Heart right ventricle (tissue), 16 donors: Measurements from ENCODE around the gene CNST. TPM values are rescaled to one million over a fixed set of nuclear protein-coding genes. Genes with fewer than 3 reads are reported as not detected.
A peak's percentile ranks its signal among the peaks of the same experiment; 100 is the strongest.

Experiments
- ATAC-seq, 8 donors: fragments of 200-7000 bp; cut with Tn5 transposase; one replicate each; pipeline ENCODE4 v1.9.1; 2020; ENCODE audit warnings: mild to moderate bottlenecking in 8 of 8, moderate library complexity in 8 of 8, moderate number of reproducible peaks in 1 of 8
- DNase-seq, 2 donors: peaks; one replicate each; pipeline ENCODE4 v3.0.0-alpha.2; 2020
- H3K27ac ChIP-seq, 10 donors: fragments of 200-600 bp; sonication (generic) in 2 of 10; one replicate each; pipeline versions ENCODE4 v1.5.0 to v1.8.0; 2020 to 2022; ENCODE audit warnings: mild to moderate bottlenecking in 3 of 10
- H3K27me3 ChIP-seq, 7 donors: fragments of 200-600 bp; one replicate each; pipeline ENCODE4 v1.8.0; 2021 to 2022; ENCODE audit warnings: mild to moderate bottlenecking in 2 of 7
- H3K36me3 ChIP-seq, 9 donors: fragments of 200-600 bp; sonication (generic) in 1 of 9; one replicate each; pipeline versions ENCODE4 v1.5.0 to v1.8.0; 2020 to 2022; ENCODE audit warnings: mild to moderate bottlenecking in 2 of 9
- H3K4me1 ChIP-seq, 9 donors: fragments of 200-600 bp; sonication (generic) in 1 of 9; one replicate each; pipeline versions ENCODE4 v1.5.0 to v1.8.0; 2020 to 2022; ENCODE audit warnings: mild to moderate bottlenecking in 4 of 9
- H3K4me3 ChIP-seq, 10 donors: fragments of 200-600 bp; sonication (generic) in 2 of 10; one replicate each; pipeline versions ENCODE4 v1.5.0 to v1.8.0; 2020 to 2022; ENCODE audit warnings: mild to moderate bottlenecking in 7 of 10, moderate library complexity in 2 of 10
- H3K9me3 ChIP-seq, 11 donors: fragments of 200-600 bp in 10 of 11; sonication (generic) in 2 of 11; one replicate each; pipeline versions ENCODE4 v1.5.0 to v1.8.0; 2013 to 2022; ENCODE audit warnings: mild to moderate bottlenecking in 2 of 11, control low read depth in 1 of 11, moderate library complexity in 1 of 11
- CTCF ChIP-seq, 9 donors: fragments of 200-600 bp; sonication (generic) in 2 of 9; IDR thresholded peaks; one replicate each; pipeline versions ENCODE4 v1.5.0 to v1.8.0; 2021 to 2022; ENCODE audit warnings: antibody characterized with exemption in 9 of 9, mild to moderate bottlenecking in 5 of 9, moderate library complexity in 1 of 9
- WGBS, 2 donors: extraction: QIAGEN DNeasy Blood & Tissue Kit; methylation state at CpG; one replicate each; pipeline ENCODE4 v1.1.7; 2013; ENCODE audit warnings: inconsistent platforms in 1 of 2; 5-methylcytosine and 5-hydroxymethylcytosine counted together
- intact Hi-C, 10 donors: fragments of 100-400 bp; cut with DNase I; formaldehyde crosslinking; loops; one replicate each; pipeline versions ENCODE4 v1.11.1 to v1.14.2; 2022
- polyA plus RNA-seq, 2 donors: library from polyadenylated mRNA; stranded (reverse); fragments of 200-250 nt; gene quantifications; one replicate each; pipeline ENCODE4 v1.2.3, GENCODE V29; 2013
- total RNA-seq, 10 donors: library from RNA; stranded (reverse); fragmentation: NEBNext Ultra II Directional in 3 of 10; extraction: Animal tissue kit (Norgen Biotek cat#: 25700) in 3 of 10; gene quantifications; one replicate each; pipeline versions ENCODE4 v1.2.1 to v1.2.4, GENCODE V29; 2021 to 2023
- donor health status: Arrhythmogenic right ventricular cardiomyopathy.
- donor health status: ischemic (EF 13 %, LVEDD 7.1; RV severe dilation, severe dysfunction).
- donor health status: healthy with polysubstance abuse.
- donor health status: DM: no; HTN: yes; CAD: no.
- donor health status: DM: no; HTN: no; CAD: no.
- donor health status: ischemic (EF 25% LVEDD 6.9; RV normal size, moderate dysfunction).
- donor health status: ischemic (EF 25% LVEDD 5.7; RV mildly dilated, moderate dysfunction).
- donor health status: healthy.
- donor health status: DM: yes; HTN: yes; CAD: no.
- donor health status: Ischemic cardiomyopathy.
- donor health status: ischemic (EF 35%, LVEDD 5.7; RV mildly dilated, moderate dysfunction).
- donor health status: nonischemic (EF 11% LVEDD 7.7; RV severe dilation, severe dysfunction).
- donor health status: DM: yes; HTN: yes; CAD: no.
- donor health status: PGD.
- donor health status: ischemic (EF 29% LVEDD 5.4; RV normal size, mild dysfunction).
- donor health status: nonischemic (EF 23%, LVEDD 6.1; RV moderate dilation, normal function).

CNST gene
- total and polyA plus RNA-seq, 12 donors = 5.6 to 24.4 (median 14.7) TPM

- intact Hi-C loops = no loop called here
- no peak for DNase-seq
- Histone ChIP-seq H3K27ac (no peak overlapping the region), H3K9me3 (peaks cover 0 to 3% (median 0%) of the 10 kb centered on the region in 11 donors), H3K27me3 (no peaks in the 10 kb centered on the region), H3K4me1 (peaks cover 2 to 50% (median 28%) of the 10 kb centered on the region in 9 donors), H3K36me3 (peaks cover 0 to 39% (median 0%) of the 10 kb centered on the region in 9 donors), H3K4me3 (no peak overlapping the region)
- 85 to 92% methylated on average over 3 of the region's 3 CpGs for WGBS, 2 donors
- no peak for TF ChIP-seq CTCF (IDR thresholded peaks at IDR 0.05)
- no peak for ATAC-seq
Observed at GRCh38 chr1:246595146-246595545, 28.9 kb downstream of the CNST start.

DNA sequence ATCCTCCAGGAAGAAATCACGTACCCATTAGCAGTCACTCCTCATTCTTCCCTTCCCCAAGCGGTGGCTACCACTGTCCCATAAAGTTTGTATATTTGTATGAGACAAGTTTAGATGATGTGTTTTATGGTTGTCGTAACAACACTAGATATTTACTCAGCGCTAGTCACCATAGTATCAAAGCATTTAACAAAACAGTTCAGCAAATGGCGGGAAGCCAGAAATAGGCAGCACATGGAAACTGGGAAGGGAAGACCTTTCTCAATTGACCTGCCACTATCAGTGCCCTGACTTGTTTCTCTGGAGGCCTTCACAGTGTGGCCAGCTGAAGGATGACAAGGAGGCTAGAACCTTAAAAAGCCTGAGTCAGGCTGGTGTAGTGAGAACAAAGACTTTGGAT is 31.1 kb downstream of the CNST start:
- 23 to 34% methylated on average over 5 of the region's 5 CpGs for WGBS, 2 donors
- DNase-seq = peak in 1 of 2 donors; percentile 85
- peak; percentile 82 to 96 (median 92) for ATAC-seq
- no peak overlapping the region for H3K4me3 ChIP-seq
- H3K36me3 ChIP-seq = peaks cover 0 to 31% (median 0%) of the 10 kb centered on the region in 9 donors
- intact Hi-C loops = no loop called here
- TF ChIP-seq CTCF (IDR thresholded peaks at IDR 0.05) = no peak
- H3K9me3 ChIP-seq = no peaks in the 10 kb centered on the region
- no peaks in the 10 kb centered on the region for H3K27me3 ChIP-seq
- peaks cover 2 to 40% (median 23%) of the 10 kb centered on the region in 9 donors for H3K4me1 ChIP-seq
- H3K27ac ChIP-seq = peak overlapping the region in 9 of 10 donors; percentile 2 to 76 (median 55)

DNA sequence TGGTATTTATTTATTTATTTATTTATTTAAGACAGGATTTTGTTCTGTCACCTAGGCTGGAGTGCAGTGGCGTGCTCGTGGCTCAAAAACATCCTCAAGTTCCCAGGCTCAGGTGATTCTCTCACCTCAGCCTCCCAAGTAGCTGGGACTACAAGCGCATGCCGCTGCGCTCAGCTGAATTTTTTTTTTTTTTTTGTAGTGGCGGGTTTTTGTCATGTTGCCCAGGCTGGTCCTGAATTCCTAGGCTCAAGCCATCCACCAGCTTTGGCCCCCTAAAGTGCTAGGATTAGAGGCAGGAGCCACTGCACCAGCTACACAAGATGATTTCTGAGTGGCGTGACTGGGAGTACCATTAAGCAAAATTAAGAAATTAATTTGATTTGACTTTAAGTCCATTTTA is 31.7 kb downstream of the CNST start:
- Histone ChIP-seq H3K27ac (peak overlapping the region in 9 of 10 donors; percentile 2 to 76 (median 53)), H3K4me3 (no peak overlapping the region), H3K9me3 (no peaks in the 10 kb centered on the region), H3K36me3 (peaks cover 0 to 24% (median 0%) of the 10 kb centered on the region in 9 donors), H3K27me3 (no peaks in the 10 kb centered on the region), H3K4me1 (peaks cover 2 to 37% (median 23%) of the 10 kb centered on the region in 9 donors)
- TF ChIP-seq CTCF (IDR thresholded peaks at IDR 0.05) = no peak
- 93 to 94% methylated on average over 7 of the region's 7 CpGs for WGBS, 2 donors
- DNase-seq (no peak), ATAC-seq (peak in 5 of 8 donors; percentile 7 to 38 (median 24))
- intact Hi-C loops = no loop called here

DNA sequence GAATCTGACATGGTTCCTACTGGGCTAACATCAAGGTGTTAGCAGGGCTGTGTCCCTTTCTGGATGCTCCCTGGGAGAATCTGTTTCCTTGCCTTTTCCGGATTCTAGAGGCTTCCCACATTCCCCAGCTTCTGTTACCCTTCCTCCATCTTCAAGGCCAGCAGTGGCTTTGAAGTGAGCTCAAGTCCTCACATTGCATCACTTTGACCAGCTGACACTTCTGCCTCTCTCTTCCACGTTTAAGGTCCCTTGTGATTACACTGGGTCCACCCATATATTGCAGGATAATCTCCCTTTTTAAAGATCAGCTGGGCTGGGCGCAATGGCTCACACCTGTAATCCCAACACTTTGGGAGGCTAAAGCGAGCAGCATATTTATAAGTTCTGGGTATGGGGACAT is 33.1 kb downstream of the CNST start:
- no peaks in the 10 kb centered on the region for H3K27me3 ChIP-seq
- no peak overlapping the region for H3K27ac ChIP-seq
- H3K4me3 ChIP-seq = no peak overlapping the region
- no peak for TF ChIP-seq CTCF (IDR thresholded peaks at IDR 0.05)
- intact Hi-C loops = no loop called here
- no peak for ATAC-seq
- peaks cover 0 to 5% (median 0%) of the 10 kb centered on the region in 11 donors for H3K9me3 ChIP-seq
- H3K36me3 ChIP-seq = peaks cover 0 to 12% (median 0%) of the 10 kb centered on the region in 9 donors
- no peak for DNase-seq
- peaks cover 2 to 31% (median 22%) of the 10 kb centered on the region in 9 donors for H3K4me1 ChIP-seq
- WGBS, 2 donors = 76 to 80% methylated on average over 4 of the region's 4 CpGs
